A673 (cell line): ENCODE measurements around the gene FBXO11. TPM values are rescaled to one million over a fixed set of nuclear protein-coding genes. Genes with fewer than 3 reads are reported as not detected.

Source experiments
- BruUV-seq: library from RNA; stranded (reverse); fragments of 400-500 nt; replicated peaks from 2 replicates; lab custom pipeline; 2021; lab: Mats Ljungman, UMichigan
- CTCF ChIA-PET: fragments of 300-600 bp; sonication (Branson Sonifier 250); formaldehyde crosslinking; loops from one replicate; lab custom pipeline; 2022; ENCODE audit warnings: antibody characterized with exemption; lab: Charles Lee
- POLR2A ChIA-PET: fragments of 300-600 bp; sonication (Branson Sonifier 250); formaldehyde crosslinking; loops from one replicate; lab custom pipeline; 2022; ENCODE audit warnings: antibody characterized with exemption; ENCODE audit not compliant: low non-redundant PET; lab: Charles Lee
- DNase-seq: peaks from one replicate; pipeline ENCODE4 v3.0.0-alpha.2; 2015; ENCODE audit warnings: low spot score
- H3K27ac ChIP-seq: fragments of 200-600 bp; sonication (generic); 2 replicates; pipeline ENCODE4 v1.5.1; 2016; ENCODE audit warnings: mixed run types, low read depth, mild to moderate bottlenecking, mixed read lengths, antibody characterized with exemption, low read length; ENCODE audit not compliant: poor library complexity, severe bottlenecking
- H3K27me3 ChIP-seq: fragments of 200-600 bp; sonication (generic); replicated peaks from 2 replicates; pipeline ENCODE4 v1.6.1; 2017; ENCODE audit warnings: mixed run types, low read depth, mild to moderate bottlenecking, mixed read lengths, antibody characterized with exemption, low read length; ENCODE audit not compliant: insufficient read depth, poor library complexity
- H3K36me3 ChIP-seq: fragments of 200-600 bp; sonication (generic); 2 replicates; pipeline ENCODE4 v1.6.1; 2016; ENCODE audit warnings: mixed run types, mild to moderate bottlenecking, mixed read lengths, antibody characterized with exemption, low read length; ENCODE audit not compliant: insufficient read depth, poor library complexity, severe bottlenecking
- H3K4me1 ChIP-seq: fragments of 200-600 bp; sonication (generic); 2 replicates; pipeline ENCODE4 v1.6.1; 2017; ENCODE audit warnings: mixed run types, mild to moderate bottlenecking, mixed read lengths, antibody characterized with exemption, low read length; ENCODE audit not compliant: insufficient read depth, poor library complexity, severe bottlenecking
- H3K4me3 ChIP-seq: fragments of 200-600 bp; sonication (generic); 2 replicates; pipeline ENCODE4 v1.5.1; 2016; ENCODE audit warnings: low read depth, mixed run types, mild to moderate bottlenecking, mixed read lengths, low read length; ENCODE audit not compliant: poor library complexity, severe bottlenecking
- H3K9me3 ChIP-seq: fragments of 200-600 bp; sonication (generic); 2 replicates; pipeline ENCODE4 v1.6.1; 2016; ENCODE audit warnings: mixed run types, low read depth, mild to moderate bottlenecking, mixed read lengths, antibody characterized with exemption, low read length; ENCODE audit not compliant: poor library complexity, severe bottlenecking
- EZH2 ChIP-seq: fragments of 200-600 bp; sonication (generic); IDR thresholded peaks from 2 replicates; pipeline ENCODE4 v1.6.1; 2017; ENCODE audit warnings: borderline replicate concordance, low read depth, mild to moderate bottlenecking, mixed read lengths, antibody characterized with exemption, low read length; ENCODE audit not compliant: poor library complexity, severe bottlenecking
- intact Hi-C: fragments of 100-400 bp; cut with micrococcal nuclease; formaldehyde crosslinking; loops from one replicate; pipeline ENCODE4 v1.10.0; 2022; ENCODE audit not compliant: unreplicated experiment
- total RNA-seq: library from RNA; stranded (reverse); gene quantifications from 2 replicates; pipeline ENCODE4 v1.2.3, GENCODE V29; 2021
- TF ChIP-seq, protein P1 (sequence below): fragments of 300-800, 200-600 bp; sonication (generic); conservative IDR thresholded peaks from 2 replicates; pipeline ENCODE4 v1.5.1; 2017; ENCODE audit warnings: low read depth, mild to moderate bottlenecking, antibody characterized with exemption, low read length, moderate library complexity, mixed read lengths

FBXO11 gene
- total RNA-seq, 1 experiment from 2014 or later, result 84.0 TPM

DNA sequence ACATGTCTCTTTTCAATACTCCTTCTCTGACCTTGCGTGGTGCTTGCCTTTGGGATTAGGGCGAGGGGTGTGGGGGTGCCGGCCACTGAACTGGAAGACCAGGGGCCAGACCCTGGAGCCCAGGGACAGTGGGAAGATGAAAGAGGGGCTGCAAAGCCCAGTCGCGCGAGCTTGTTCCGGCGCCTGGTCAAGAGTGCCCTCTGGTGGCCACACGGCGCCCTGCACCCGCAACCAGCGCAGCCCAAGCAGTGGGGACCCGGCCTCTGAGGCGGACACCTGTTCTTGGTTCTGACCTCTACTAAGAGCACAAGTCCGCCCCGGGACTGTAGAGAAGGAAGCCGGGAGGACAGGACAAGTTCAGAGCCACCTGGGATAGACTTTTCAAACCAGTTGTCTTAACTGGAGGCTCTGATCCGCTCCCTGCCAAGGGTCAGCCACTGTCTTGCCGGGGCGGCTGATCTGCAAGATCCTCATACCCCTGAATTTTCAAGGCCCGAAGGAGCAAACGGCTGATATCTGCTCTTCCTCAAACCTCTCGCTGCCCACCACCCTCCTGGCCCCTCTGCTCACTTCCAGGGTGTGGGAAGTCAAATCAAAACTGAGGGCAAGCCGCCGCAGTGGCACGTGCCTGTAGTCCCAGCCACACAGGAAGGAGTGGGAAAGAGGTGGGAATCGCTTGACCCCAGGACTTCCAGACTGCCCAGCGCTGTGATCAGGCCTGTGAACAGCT lies 138.3 kb downstream of the FBXO11 start:
- no TSS peak for BruUV-seq
- Histone ChIP-seq H3K4me3 (no peak overlapping the region), H3K27ac (no peak overlapping the region), H3K4me1 (no peaks in the 10 kb centered on the region), H3K27me3 (no peaks in the 10 kb centered on the region), H3K36me3 (no peaks in the 10 kb centered on the region), H3K9me3 (no peaks in the 10 kb centered on the region)
- intact Hi-C loops, result loop anchor here (1.0 to 2.0 kb wide), 2 partner anchors 331 to 433 kb away; no protein-coding TSS in a partner anchor
- POLR2A ChIA-PET, result no interaction called here
- TF ChIP-seq EZH2, result no peak
- TF ChIP-seq, protein P1, sequence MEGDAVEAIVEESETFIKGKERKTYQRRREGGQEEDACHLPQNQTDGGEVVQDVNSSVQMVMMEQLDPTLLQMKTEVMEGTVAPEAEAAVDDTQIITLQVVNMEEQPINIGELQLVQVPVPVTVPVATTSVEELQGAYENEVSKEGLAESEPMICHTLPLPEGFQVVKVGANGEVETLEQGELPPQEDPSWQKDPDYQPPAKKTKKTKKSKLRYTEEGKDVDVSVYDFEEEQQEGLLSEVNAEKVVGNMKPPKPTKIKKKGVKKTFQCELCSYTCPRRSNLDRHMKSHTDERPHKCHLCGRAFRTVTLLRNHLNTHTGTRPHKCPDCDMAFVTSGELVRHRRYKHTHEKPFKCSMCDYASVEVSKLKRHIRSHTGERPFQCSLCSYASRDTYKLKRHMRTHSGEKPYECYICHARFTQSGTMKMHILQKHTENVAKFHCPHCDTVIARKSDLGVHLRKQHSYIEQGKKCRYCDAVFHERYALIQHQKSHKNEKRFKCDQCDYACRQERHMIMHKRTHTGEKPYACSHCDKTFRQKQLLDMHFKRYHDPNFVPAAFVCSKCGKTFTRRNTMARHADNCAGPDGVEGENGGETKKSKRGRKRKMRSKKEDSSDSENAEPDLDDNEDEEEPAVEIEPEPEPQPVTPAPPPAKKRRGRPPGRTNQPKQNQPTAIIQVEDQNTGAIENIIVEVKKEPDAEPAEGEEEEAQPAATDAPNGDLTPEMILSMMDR, result peak; percentile 99
- DNase-seq, result peak; percentile 57
- CTCF ChIA-PET, result interaction anchor here (0.5 to 1.7 kb wide), 9 partner anchors 15 to 433 kb away, joined by 3 to 19 read pairs (median 3); partner anchors contain the start of gene MSH6

- H3K9me3 ChIP-seq, result no peaks in the 10 kb centered on the region
- no TSS peak for BruUV-seq
- H3K27ac ChIP-seq, result no peak overlapping the region
- H3K36me3 ChIP-seq, result no peaks in the 10 kb centered on the region
- H3K4me1 ChIP-seq, result no peaks in the 10 kb centered on the region
- DNase-seq, result no peak
- intact Hi-C loops, result no loop called here
- ChIA-PET POLR2A (no interaction called here), CTCF (interaction anchor here (0.5 to 1.7 kb wide), 9 partner anchors 15 to 432 kb away, joined by 3 to 19 read pairs (median 3); partner anchors contain the start of gene MSH6)
- no peaks in the 10 kb centered on the region for H3K27me3 ChIP-seq
- TF ChIP-seq, protein P1, result no peak
- no peak for TF ChIP-seq EZH2
- no peak overlapping the region for H3K4me3 ChIP-seq
These were observed 138.8 kb downstream of the FBXO11 start for GRCh38 chr2:47767497-47767844.

GRCh38 chr2:47751856-47752414 lies 154.4 kb downstream of the FBXO11 start:
- CTCF ChIA-PET, result no interaction called here
- Histone ChIP-seq H3K36me3 (no peaks in the 10 kb centered on the region), H3K27me3 (no peaks in the 10 kb centered on the region), H3K4me3 (no peak overlapping the region), H3K27ac (no peak overlapping the region), H3K9me3 (no peaks in the 10 kb centered on the region), H3K4me1 (peaks cover 4% of the 10 kb centered on the region)
- intact Hi-C loops, result no loop called here
- TF ChIP-seq, protein P1, result no peak
- TF ChIP-seq EZH2, result no peak
- POLR2A ChIA-PET, result no interaction called here
- no TSS peak for BruUV-seq
- no peak for DNase-seq
